Measurements from ENCODE around the gene STX8.

The STX8 gene

GRCh38 chr17:9241774-9242496, 333.7 kb downstream of the STX8 start:
- ATAC-seq (ENCODE audit: insufficient read depth, low read depth) (no peak), DNase-seq (no peak)
- Histone ChIP-seq H2AFZ (ENCODE audit: low read depth, low read length) (no peak overlapping the region), H3K4me2 (ENCODE audit: insufficient read depth, low read length) (no peak overlapping the region), H3K4me3 (ENCODE audit: low read depth in 1 of 2, low read length in 2 of 2) (no peak overlapping the region), H3K36me3 (ENCODE audit: insufficient read depth, low read length) (no peaks in the 10 kb centered on the region), H3K79me2 (ENCODE audit: insufficient read depth, low read length) (no peaks in the 10 kb centered on the region), H3K27me3 (ENCODE audit: insufficient read depth, low read length, poor library complexity) (no peaks in the 10 kb centered on the region), H3K27ac (ENCODE audit: low read length) (no peak overlapping the region), H3K9me3 (ENCODE audit: insufficient read depth, low read length, severe bottlenecking) (no peaks in the 10 kb centered on the region), H4K20me1 (ENCODE audit: insufficient read depth, low read length) (no peaks in the 10 kb centered on the region; the same call in none of the 2 replicates), H3K9ac (ENCODE audit: low read depth, low read length) (no peak overlapping the region), H3K4me1 (ENCODE audit: insufficient read depth, low read length) (no peaks in the 10 kb centered on the region)
- TF ChIP-seq EZH2 (IDR thresholded peaks at IDR 0.05; ENCODE audit: borderline replicate concordance, low read depth, low read length, severe bottlenecking), result no peak
- TF ChIP-seq, protein P1, sequence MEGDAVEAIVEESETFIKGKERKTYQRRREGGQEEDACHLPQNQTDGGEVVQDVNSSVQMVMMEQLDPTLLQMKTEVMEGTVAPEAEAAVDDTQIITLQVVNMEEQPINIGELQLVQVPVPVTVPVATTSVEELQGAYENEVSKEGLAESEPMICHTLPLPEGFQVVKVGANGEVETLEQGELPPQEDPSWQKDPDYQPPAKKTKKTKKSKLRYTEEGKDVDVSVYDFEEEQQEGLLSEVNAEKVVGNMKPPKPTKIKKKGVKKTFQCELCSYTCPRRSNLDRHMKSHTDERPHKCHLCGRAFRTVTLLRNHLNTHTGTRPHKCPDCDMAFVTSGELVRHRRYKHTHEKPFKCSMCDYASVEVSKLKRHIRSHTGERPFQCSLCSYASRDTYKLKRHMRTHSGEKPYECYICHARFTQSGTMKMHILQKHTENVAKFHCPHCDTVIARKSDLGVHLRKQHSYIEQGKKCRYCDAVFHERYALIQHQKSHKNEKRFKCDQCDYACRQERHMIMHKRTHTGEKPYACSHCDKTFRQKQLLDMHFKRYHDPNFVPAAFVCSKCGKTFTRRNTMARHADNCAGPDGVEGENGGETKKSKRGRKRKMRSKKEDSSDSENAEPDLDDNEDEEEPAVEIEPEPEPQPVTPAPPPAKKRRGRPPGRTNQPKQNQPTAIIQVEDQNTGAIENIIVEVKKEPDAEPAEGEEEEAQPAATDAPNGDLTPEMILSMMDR (IDR thresholded peaks at IDR 0.05; ENCODE audit: borderline replicate concordance, extremely low read depth, low read length, poor library complexity, severe bottlenecking), result no peak

DNA sequence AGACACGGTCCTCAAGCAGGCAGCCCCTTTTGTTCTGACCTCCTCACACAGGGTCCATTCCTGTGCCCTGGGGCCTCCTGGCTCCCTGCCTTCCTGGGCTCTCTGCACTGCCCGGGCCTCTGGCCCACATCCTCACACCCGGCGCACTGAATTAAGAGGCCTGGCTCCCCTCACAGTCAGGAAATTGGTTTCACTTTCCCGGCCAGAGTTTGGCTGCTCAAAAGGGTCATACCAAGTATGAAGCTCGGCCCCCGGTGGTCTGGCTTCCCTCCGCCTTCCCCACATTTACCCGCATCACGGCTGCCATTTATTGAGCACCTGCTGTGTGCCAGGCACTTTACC, 334.3 kb downstream of the STX8 start:
- no peak overlapping the region for H3K27ac ChIP-seq (ENCODE audit: low read length)
- no peaks in the 10 kb centered on the region for H3K36me3 ChIP-seq (ENCODE audit: insufficient read depth, low read length)
- no peak overlapping the region for H3K9ac ChIP-seq (ENCODE audit: low read depth, low read length)
- H3K4me1 ChIP-seq (ENCODE audit: insufficient read depth, low read length), result no peaks in the 10 kb centered on the region
- no peak overlapping the region for H2AFZ ChIP-seq (ENCODE audit: low read depth, low read length)
- H3K79me2 ChIP-seq (ENCODE audit: insufficient read depth, low read length), result no peaks in the 10 kb centered on the region
- no peak for DNase-seq
- TF ChIP-seq EZH2 (IDR thresholded peaks at IDR 0.05; ENCODE audit: borderline replicate concordance, low read depth, low read length, severe bottlenecking), result no peak
- TF ChIP-seq, protein P1 (IDR thresholded peaks at IDR 0.05; ENCODE audit: borderline replicate concordance, extremely low read depth, low read length, poor library complexity, severe bottlenecking), result no peak
- no peaks in the 10 kb centered on the region; the same call in none of the 2 replicates for H4K20me1 ChIP-seq (ENCODE audit: insufficient read depth, low read length)
- no peak for ATAC-seq (ENCODE audit: insufficient read depth, low read depth)
- no peak overlapping the region for H3K4me2 ChIP-seq (ENCODE audit: insufficient read depth, low read length)
- no peaks in the 10 kb centered on the region for H3K9me3 ChIP-seq (ENCODE audit: insufficient read depth, low read length, severe bottlenecking)
- H3K4me3 ChIP-seq (ENCODE audit: low read depth in 1 of 2, low read length in 2 of 2), result no peak overlapping the region
- H3K27me3 ChIP-seq (ENCODE audit: insufficient read depth, low read length, poor library complexity), result no peaks in the 10 kb centered on the region

DNA sequence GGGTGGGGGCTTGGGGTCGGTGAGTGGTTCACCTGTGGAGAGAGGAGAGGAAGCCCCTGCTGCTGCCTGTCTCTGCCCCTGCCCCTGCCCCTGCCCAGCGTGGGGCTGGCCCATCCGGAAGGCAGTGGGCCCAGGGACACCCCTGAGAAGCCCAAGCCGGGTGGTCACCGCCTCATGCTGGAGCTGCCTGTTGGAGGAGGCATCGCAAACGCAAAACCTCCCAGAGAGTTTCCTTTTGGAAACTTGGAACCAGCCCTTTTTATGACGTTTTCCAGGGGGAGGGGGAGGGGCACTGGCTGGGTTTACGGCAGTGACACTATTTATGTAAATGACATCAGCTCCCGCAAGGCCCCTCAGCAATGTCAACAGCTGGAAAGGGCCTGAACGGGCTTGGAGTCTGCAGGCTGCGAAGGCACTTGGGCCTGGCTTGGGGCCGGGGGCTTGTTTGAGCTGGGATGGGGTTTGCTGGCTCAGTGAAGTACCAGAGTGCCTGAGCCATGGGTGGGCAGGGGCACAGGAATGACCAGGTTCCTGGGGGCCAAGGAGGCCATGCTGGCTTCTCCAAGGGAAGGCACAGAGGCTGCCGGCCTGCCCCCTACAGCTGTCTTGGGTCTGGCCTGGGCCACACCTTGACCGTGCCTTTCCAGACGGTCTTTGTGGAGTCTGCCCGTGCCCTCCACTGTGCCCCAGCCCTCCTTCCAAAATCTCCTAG, 334.8 kb downstream of the STX8 start:
- Histone ChIP-seq H4K20me1 (ENCODE audit: insufficient read depth, low read length) (no peaks in the 10 kb centered on the region; the same call in none of the 2 replicates), H3K9me3 (ENCODE audit: insufficient read depth, low read length, severe bottlenecking) (no peaks in the 10 kb centered on the region), H3K27ac (ENCODE audit: low read length) (no peak overlapping the region)

More for the DNA sequence above, 334.8 kb downstream of the STX8 start:
- H3K4me2 ChIP-seq (ENCODE audit: insufficient read depth, low read length), result no peak overlapping the region
- no peaks in the 10 kb centered on the region for H3K4me1 ChIP-seq (ENCODE audit: insufficient read depth, low read length)
- no peaks in the 10 kb centered on the region for H3K36me3 ChIP-seq (ENCODE audit: insufficient read depth, low read length)
- H2AFZ ChIP-seq (ENCODE audit: low read depth, low read length), result no peak overlapping the region
- no peaks in the 10 kb centered on the region for H3K79me2 ChIP-seq (ENCODE audit: insufficient read depth, low read length)
- H3K4me3 ChIP-seq (ENCODE audit: low read depth in 1 of 2, low read length in 2 of 2), result no peak overlapping the region
- peak; percentile 13; the same call in 1 of the 3 replicates for ATAC-seq (ENCODE audit: insufficient read depth, low read depth)
- no peak overlapping the region for H3K9ac ChIP-seq (ENCODE audit: low read depth, low read length)
- TF ChIP-seq, protein P1 (IDR thresholded peaks at IDR 0.05; ENCODE audit: borderline replicate concordance, extremely low read depth, low read length, poor library complexity, severe bottlenecking), result no peak
- TF ChIP-seq EZH2 (IDR thresholded peaks at IDR 0.05; ENCODE audit: borderline replicate concordance, low read depth, low read length, severe bottlenecking), result no peak
- H3K27me3 ChIP-seq (ENCODE audit: insufficient read depth, low read length, poor library complexity), result no peaks in the 10 kb centered on the region
- no peak for DNase-seq

Measured in DND-41 (cell line).